Parathyroid adenoma (tissue), 2 donors: ENCODE data around the gene ZNF331.

Source experiments
- H2AFZ ChIP-seq: fragments of 300-600 bp; sonication (generic); one replicate; pipeline ENCODE4 v1.7.0; 2017; ENCODE audit warnings: antibody characterized with exemption, mild to moderate bottlenecking
- H3K27ac ChIP-seq: fragments of 300-600 bp; sonication (generic); one replicate; pipeline ENCODE4 v1.7.0; 2017
- H3K27me3 ChIP-seq: fragments of 300-600 bp; sonication (generic); one replicate; pipeline ENCODE4 v1.7.0; 2017; ENCODE audit warnings: low read length; ENCODE audit not compliant: control insufficient read depth, insufficient read depth
- H3K36me3 ChIP-seq: fragments of 300-600 bp; sonication (generic); one replicate; pipeline ENCODE4 v1.7.0; 2017; ENCODE audit warnings: low read length; ENCODE audit not compliant: control insufficient read depth, insufficient read depth
- H3K4me1 ChIP-seq: fragments of 300-600 bp; sonication (generic); one replicate; pipeline ENCODE4 v1.7.0; 2017; ENCODE audit warnings: control low read depth
- H3K4me2 ChIP-seq: fragments of 300-600 bp; sonication (generic); one replicate; pipeline ENCODE4 v1.7.0; 2017; ENCODE audit warnings: low read length
- H3K4me3 ChIP-seq: fragments of 300-600 bp; sonication (generic); one replicate; pipeline ENCODE4 v1.7.0; 2017; ENCODE audit warnings: low read depth, low read length
- H3K79me2 ChIP-seq: fragments of 300-600 bp; sonication (generic); one replicate; pipeline ENCODE4 v1.7.0; 2017; ENCODE audit warnings: control low read depth
- H3K9ac ChIP-seq: fragments of 300-600 bp; sonication (generic); one replicate; pipeline ENCODE4 v1.7.0; 2017; ENCODE audit warnings: mild to moderate bottlenecking
- H3K9me3 ChIP-seq: fragments of 300-600 bp; sonication (generic); one replicate; pipeline ENCODE4 v1.7.0; 2017; ENCODE audit warnings: low read length; ENCODE audit not compliant: control insufficient read depth
- TF ChIP-seq, protein P1 (sequence below): fragments of 300-600 bp; sonication (generic); IDR thresholded peaks from one replicate; pipeline ENCODE4 v1.7.0; 2017; ENCODE audit warnings: antibody characterized with exemption, mild to moderate bottlenecking
- donor health status: primary hyperparathyroidism.

ZNF331 gene

GRCh38 chr19:53594811-53595509, 57.0 kb downstream of the ZNF331 start:
- TF ChIP-seq, protein P1, sequence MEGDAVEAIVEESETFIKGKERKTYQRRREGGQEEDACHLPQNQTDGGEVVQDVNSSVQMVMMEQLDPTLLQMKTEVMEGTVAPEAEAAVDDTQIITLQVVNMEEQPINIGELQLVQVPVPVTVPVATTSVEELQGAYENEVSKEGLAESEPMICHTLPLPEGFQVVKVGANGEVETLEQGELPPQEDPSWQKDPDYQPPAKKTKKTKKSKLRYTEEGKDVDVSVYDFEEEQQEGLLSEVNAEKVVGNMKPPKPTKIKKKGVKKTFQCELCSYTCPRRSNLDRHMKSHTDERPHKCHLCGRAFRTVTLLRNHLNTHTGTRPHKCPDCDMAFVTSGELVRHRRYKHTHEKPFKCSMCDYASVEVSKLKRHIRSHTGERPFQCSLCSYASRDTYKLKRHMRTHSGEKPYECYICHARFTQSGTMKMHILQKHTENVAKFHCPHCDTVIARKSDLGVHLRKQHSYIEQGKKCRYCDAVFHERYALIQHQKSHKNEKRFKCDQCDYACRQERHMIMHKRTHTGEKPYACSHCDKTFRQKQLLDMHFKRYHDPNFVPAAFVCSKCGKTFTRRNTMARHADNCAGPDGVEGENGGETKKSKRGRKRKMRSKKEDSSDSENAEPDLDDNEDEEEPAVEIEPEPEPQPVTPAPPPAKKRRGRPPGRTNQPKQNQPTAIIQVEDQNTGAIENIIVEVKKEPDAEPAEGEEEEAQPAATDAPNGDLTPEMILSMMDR = no peak
- Histone ChIP-seq H3K9me3 (no peaks in the 10 kb centered on the region), H3K27ac (no peak overlapping the region), H3K27me3 (no peaks in the 10 kb centered on the region), H3K36me3 (no peaks in the 10 kb centered on the region), H3K4me2 (no peak overlapping the region), H3K4me3 (no peak overlapping the region), H2AFZ (no peak overlapping the region), H3K9ac (no peak overlapping the region), H3K4me1 (no peaks in the 10 kb centered on the region), H3K79me2 (no peaks in the 10 kb centered on the region)

GRCh38 chr19:53595510-53595867, 57.5 kb downstream of the ZNF331 start:
- Histone ChIP-seq H3K27ac (no peak overlapping the region), H3K36me3 (no peaks in the 10 kb centered on the region), H3K9me3 (no peaks in the 10 kb centered on the region), H3K4me3 (no peak overlapping the region), H3K4me1 (no peaks in the 10 kb centered on the region), H3K4me2 (no peak overlapping the region), H3K9ac (no peak overlapping the region), H2AFZ (no peak overlapping the region), H3K79me2 (no peaks in the 10 kb centered on the region), H3K27me3 (no peaks in the 10 kb centered on the region)
- TF ChIP-seq, protein P1 = no peak

- Histone ChIP-seq H3K4me3 (no peak overlapping the region), H2AFZ (no peak overlapping the region)
Observed at GRCh38 chr19:53596056-53596455, 58.1 kb downstream of the ZNF331 start.

GRCh38 chr19:53597023-53597422, 59.1 kb downstream of the ZNF331 start:
- Histone ChIP-seq H3K27me3 (no peaks in the 10 kb centered on the region), H3K4me1 (no peaks in the 10 kb centered on the region), H3K9ac (no peak overlapping the region), H3K79me2 (no peaks in the 10 kb centered on the region), H2AFZ (no peak overlapping the region), H3K27ac (no peak overlapping the region), H3K4me2 (no peak overlapping the region), H3K9me3 (no peaks in the 10 kb centered on the region), H3K36me3 (no peaks in the 10 kb centered on the region), H3K4me3 (no peak overlapping the region)
- TF ChIP-seq, protein P1 = no peak

More at GRCh38 chr19:53596056-53596455, 58.1 kb downstream of the ZNF331 start:
- Histone ChIP-seq H3K4me2 (no peak overlapping the region), H3K79me2 (no peaks in the 10 kb centered on the region), H3K27me3 (no peaks in the 10 kb centered on the region), H3K9ac (no peak overlapping the region), H3K36me3 (no peaks in the 10 kb centered on the region), H3K27ac (no peak overlapping the region), H3K4me1 (no peaks in the 10 kb centered on the region), H3K9me3 (no peaks in the 10 kb centered on the region)
- TF ChIP-seq, protein P1 = no peak

GRCh38 chr19:53598361-53598760, 60.4 kb downstream of the ZNF331 start:
- H3K9ac ChIP-seq = no peak overlapping the region
- no peak overlapping the region for H3K4me3 ChIP-seq
- no peak overlapping the region for H3K4me2 ChIP-seq
- no peak overlapping the region for H2AFZ ChIP-seq
- H3K36me3 ChIP-seq = no peaks in the 10 kb centered on the region
- H3K27ac ChIP-seq = no peak overlapping the region
- no peaks in the 10 kb centered on the region for H3K4me1 ChIP-seq
- H3K9me3 ChIP-seq = no peaks in the 10 kb centered on the region
- no peaks in the 10 kb centered on the region for H3K27me3 ChIP-seq
- no peaks in the 10 kb centered on the region for H3K79me2 ChIP-seq
- TF ChIP-seq, protein P1 = no peak
